OCI-LY1 (cell line): ENCODE measurements around the gene MOSPD2.

ENCODE experiments used
- EZH2 ChIP-seq: fragments of 200-600 bp; sonication (generic), shearing (Covaris generic); IDR thresholded peaks from 2 replicates; pipeline ENCODE4 v1.8.0; 2017; ENCODE audit warnings: borderline replicate concordance, mixed run types, mild to moderate bottlenecking, antibody characterized with exemption, low read length, moderate library complexity, mixed read lengths
- TF ChIP-seq, protein P1 (sequence below): fragments of 200-600 bp; sonication (generic), shearing (Covaris generic); IDR thresholded peaks from 2 replicates; pipeline ENCODE4 v1.5.1; 2017; ENCODE audit warnings: mild to moderate bottlenecking, antibody characterized with exemption, low read length, moderate library complexity, mixed read lengths

- TF ChIP-seq, protein P1, sequence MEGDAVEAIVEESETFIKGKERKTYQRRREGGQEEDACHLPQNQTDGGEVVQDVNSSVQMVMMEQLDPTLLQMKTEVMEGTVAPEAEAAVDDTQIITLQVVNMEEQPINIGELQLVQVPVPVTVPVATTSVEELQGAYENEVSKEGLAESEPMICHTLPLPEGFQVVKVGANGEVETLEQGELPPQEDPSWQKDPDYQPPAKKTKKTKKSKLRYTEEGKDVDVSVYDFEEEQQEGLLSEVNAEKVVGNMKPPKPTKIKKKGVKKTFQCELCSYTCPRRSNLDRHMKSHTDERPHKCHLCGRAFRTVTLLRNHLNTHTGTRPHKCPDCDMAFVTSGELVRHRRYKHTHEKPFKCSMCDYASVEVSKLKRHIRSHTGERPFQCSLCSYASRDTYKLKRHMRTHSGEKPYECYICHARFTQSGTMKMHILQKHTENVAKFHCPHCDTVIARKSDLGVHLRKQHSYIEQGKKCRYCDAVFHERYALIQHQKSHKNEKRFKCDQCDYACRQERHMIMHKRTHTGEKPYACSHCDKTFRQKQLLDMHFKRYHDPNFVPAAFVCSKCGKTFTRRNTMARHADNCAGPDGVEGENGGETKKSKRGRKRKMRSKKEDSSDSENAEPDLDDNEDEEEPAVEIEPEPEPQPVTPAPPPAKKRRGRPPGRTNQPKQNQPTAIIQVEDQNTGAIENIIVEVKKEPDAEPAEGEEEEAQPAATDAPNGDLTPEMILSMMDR: no peak
- TF ChIP-seq EZH2: no peak
These were observed 23.8 kb downstream of the MOSPD2 start for GRCh38 chrX:14897042-14897441.
